Measurements from ENCODE around the gene TBCD. TPM values are rescaled to one million over a fixed set of nuclear protein-coding genes. Genes with fewer than 3 reads are reported as not detected.

The TBCD gene
- total RNA-seq, 1 experiment from 2014 or later: 29.6 TPM

DNA sequence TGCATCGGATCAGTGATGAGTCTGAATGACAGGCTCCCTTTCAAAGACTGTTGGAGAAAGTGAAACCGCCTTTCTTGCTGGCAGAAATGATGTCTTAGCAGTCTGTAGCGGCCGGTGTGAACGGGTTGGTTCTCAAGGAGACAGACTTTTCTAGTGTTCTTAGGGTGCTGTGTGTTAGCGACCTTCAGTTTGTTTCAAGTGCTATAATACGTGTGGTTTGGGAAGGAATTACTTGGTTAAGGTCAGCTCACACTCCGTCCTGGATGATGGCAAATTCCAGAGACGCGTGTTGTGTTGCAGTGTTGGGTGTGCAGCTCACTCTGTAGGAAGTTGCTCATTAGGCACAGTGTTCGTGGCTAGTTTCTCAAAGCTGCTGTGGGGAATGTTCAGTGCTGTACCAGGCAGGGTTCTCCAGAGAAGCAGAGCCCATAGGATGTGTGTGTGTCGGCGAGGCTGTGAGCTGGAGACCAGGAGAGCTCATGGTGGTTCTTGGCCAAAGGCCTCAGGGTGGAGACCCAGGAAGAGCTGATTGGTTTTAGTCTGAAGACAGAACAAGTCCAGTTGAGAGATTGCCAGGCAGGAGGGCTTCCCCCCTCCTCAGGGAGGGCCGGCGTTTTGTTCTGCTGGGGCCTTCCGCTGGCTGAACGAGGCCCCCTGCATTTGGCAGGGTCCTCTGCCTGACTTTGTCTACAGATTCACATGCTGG lies 50.4 kb downstream of the TBCD start:
- no peaks in the 10 kb centered on the region for H3K9me3 ChIP-seq (ENCODE audit: low read length)
- POLR2A ChIA-PET (ENCODE audit: unreplicated experiment): no interaction called here
- no peak overlapping the region for H3K27ac ChIP-seq (ENCODE audit: low read length)
- BruUV-seq (replicated peaks): no TSS peak
- H3F3A ChIP-seq (ENCODE audit: low read length, unreplicated experiment): peaks cover 3% of the 10 kb centered on the region
- H3K4me3 ChIP-seq (ENCODE audit: low read length): no peak overlapping the region
- H2AFZ ChIP-seq (ENCODE audit: low read length): no peak overlapping the region
- H3K9me2 ChIP-seq (replicated peaks; ENCODE audit: low read length): no peaks in the 10 kb centered on the region
- no peak for DNase-seq
- no peaks in the 10 kb centered on the region for H3K27me3 ChIP-seq (ENCODE audit: low read length)
- no peaks in the 10 kb centered on the region for H4K20me1 ChIP-seq (ENCODE audit: low read length)
- no peaks in the 10 kb centered on the region for H3K36me3 ChIP-seq (ENCODE audit: low read depth, low read length)
- H3K9ac ChIP-seq (ENCODE audit: low read length): no peak overlapping the region
- H3K4me2 ChIP-seq (ENCODE audit: low read length): no peak overlapping the region
- no peaks in the 10 kb centered on the region for H3K79me2 ChIP-seq (ENCODE audit: low read length)
- H3K4me1 ChIP-seq (ENCODE audit: insufficient read depth, low read length): no peaks in the 10 kb centered on the region
- ATAC-seq: no peak
- CTCF ChIA-PET: no interaction called here
- intact Hi-C loops (cut with micrococcal nuclease): no loop called here
- no peak for TF ChIP-seq EZH2 (IDR thresholded peaks at IDR 0.05; ENCODE audit: low read length, unreplicated experiment)

- intact Hi-C loops (cut with micrococcal nuclease): no loop called here
- no peaks in the 10 kb centered on the region for H3K79me2 ChIP-seq (ENCODE audit: low read length)
- no peak overlapping the region for H3K4me2 ChIP-seq (ENCODE audit: low read length)
- ChIA-PET CTCF (no interaction called here), POLR2A (ENCODE audit: unreplicated experiment) (no interaction called here)
- TF ChIP-seq EZH2phosphoT487 (IDR thresholded peaks at IDR 0.05; ENCODE audit: borderline replicate concordance, low read length) (no peak), EZH2 (IDR thresholded peaks at IDR 0.05; ENCODE audit: low read length, unreplicated experiment) (no peak)
- TF ChIP-seq, protein P1, sequence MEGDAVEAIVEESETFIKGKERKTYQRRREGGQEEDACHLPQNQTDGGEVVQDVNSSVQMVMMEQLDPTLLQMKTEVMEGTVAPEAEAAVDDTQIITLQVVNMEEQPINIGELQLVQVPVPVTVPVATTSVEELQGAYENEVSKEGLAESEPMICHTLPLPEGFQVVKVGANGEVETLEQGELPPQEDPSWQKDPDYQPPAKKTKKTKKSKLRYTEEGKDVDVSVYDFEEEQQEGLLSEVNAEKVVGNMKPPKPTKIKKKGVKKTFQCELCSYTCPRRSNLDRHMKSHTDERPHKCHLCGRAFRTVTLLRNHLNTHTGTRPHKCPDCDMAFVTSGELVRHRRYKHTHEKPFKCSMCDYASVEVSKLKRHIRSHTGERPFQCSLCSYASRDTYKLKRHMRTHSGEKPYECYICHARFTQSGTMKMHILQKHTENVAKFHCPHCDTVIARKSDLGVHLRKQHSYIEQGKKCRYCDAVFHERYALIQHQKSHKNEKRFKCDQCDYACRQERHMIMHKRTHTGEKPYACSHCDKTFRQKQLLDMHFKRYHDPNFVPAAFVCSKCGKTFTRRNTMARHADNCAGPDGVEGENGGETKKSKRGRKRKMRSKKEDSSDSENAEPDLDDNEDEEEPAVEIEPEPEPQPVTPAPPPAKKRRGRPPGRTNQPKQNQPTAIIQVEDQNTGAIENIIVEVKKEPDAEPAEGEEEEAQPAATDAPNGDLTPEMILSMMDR (conservative IDR thresholded peaks at IDR 0.05; ENCODE audit: low read depth, low read length): no peak
- no TSS peak for BruUV-seq (replicated peaks)
- H3K9ac ChIP-seq (ENCODE audit: low read length): no peak overlapping the region
- no peaks in the 10 kb centered on the region for H3K36me3 ChIP-seq (ENCODE audit: low read depth, low read length)
- H3K9me2 ChIP-seq (replicated peaks; ENCODE audit: low read length): no peaks in the 10 kb centered on the region
- H3K9me3 ChIP-seq (ENCODE audit: low read length): no peaks in the 10 kb centered on the region
- H3K4me3 ChIP-seq (ENCODE audit: low read length): no peak overlapping the region
- DNase-seq: no peak
- H3F3A ChIP-seq (ENCODE audit: low read length, unreplicated experiment): no peaks in the 10 kb centered on the region
- no peak overlapping the region for H3K27ac ChIP-seq (ENCODE audit: low read length)
- no peaks in the 10 kb centered on the region for H3K27me3 ChIP-seq (ENCODE audit: low read length)
- no peak for ATAC-seq
- H4K20me1 ChIP-seq (ENCODE audit: low read length): no peaks in the 10 kb centered on the region
- H3K4me1 ChIP-seq (ENCODE audit: insufficient read depth, low read length): no peaks in the 10 kb centered on the region
- H2AFZ ChIP-seq (ENCODE audit: low read length): no peak overlapping the region
Measured at GRCh38 chr17:82803185-82803584, 51.3 kb downstream of the TBCD start.

DNA sequence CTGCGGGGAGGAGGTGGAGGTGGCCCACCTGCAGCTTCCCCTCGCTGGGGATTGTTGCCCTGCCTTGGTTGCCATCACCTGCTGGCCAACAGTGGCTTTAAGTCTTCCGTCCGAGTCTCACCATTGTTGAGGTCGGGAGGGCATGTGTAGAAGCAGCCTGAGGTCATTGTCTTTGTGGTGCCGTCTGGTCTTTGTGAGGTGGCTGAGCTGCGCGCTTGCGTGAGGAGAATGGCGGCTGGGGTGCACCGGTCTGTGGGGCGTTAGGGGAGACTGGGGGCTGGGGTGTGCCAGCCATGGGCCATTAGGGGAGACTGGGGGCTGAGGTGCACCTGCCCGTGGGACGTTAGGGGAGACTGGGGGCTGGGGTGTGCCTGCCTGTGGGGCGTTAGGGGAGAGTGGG lies 51.7 kb downstream of the TBCD start:
- ChIA-PET CTCF (no interaction called here), POLR2A (ENCODE audit: unreplicated experiment) (no interaction called here)
- Histone ChIP-seq H3K79me2 (ENCODE audit: low read length) (no peaks in the 10 kb centered on the region), H3K4me3 (ENCODE audit: low read length) (no peak overlapping the region), H3K9ac (ENCODE audit: low read length) (no peak overlapping the region), H3K36me3 (ENCODE audit: low read depth, low read length) (no peaks in the 10 kb centered on the region), H3K27me3 (ENCODE audit: low read length) (no peaks in the 10 kb centered on the region), H4K20me1 (ENCODE audit: low read length) (no peaks in the 10 kb centered on the region), H3K4me2 (ENCODE audit: low read length) (no peak overlapping the region), H3F3A (ENCODE audit: low read length, unreplicated experiment) (no peaks in the 10 kb centered on the region), H3K4me1 (ENCODE audit: insufficient read depth, low read length) (no peaks in the 10 kb centered on the region), H2AFZ (ENCODE audit: low read length) (no peak overlapping the region), H3K9me2 (replicated peaks; ENCODE audit: low read length) (no peaks in the 10 kb centered on the region), H3K27ac (ENCODE audit: low read length) (no peak overlapping the region), H3K9me3 (ENCODE audit: low read length) (no peaks in the 10 kb centered on the region)
- ATAC-seq (no peak), DNase-seq (no peak)
- no peak for TF ChIP-seq EZH2phosphoT487 (IDR thresholded peaks at IDR 0.05; ENCODE audit: borderline replicate concordance, low read length)
- TF ChIP-seq, protein P1 (conservative IDR thresholded peaks at IDR 0.05; ENCODE audit: low read depth, low read length): no peak
- TF ChIP-seq EZH2 (IDR thresholded peaks at IDR 0.05; ENCODE audit: low read length, unreplicated experiment): no peak
- no TSS peak for BruUV-seq (replicated peaks)
- intact Hi-C loops (cut with micrococcal nuclease): no loop called here
